NCI-H82 treated with DMSO at 0.1 percent for 48 hours (cell line): Measurements from ENCODE around the gene TYRP1.

ENCODE experiments used
- DNase-seq: peaks from one replicate; lab custom pipeline; 2025; ENCODE audit not compliant: unreplicated experiment; lab: John Stamatoyannopoulos, UW

Gene TYRP1

GRCh38 chr9:12730198-12730597 is 37.0 kb downstream of the TYRP1 start:
- no peak for DNase-seq

- DNase-seq, result no peak
These were observed 37.7 kb downstream of the TYRP1 start for GRCh38 chr9:12730927-12731326.

- no peak for DNase-seq
These were observed 39.8 kb downstream of the TYRP1 start for GRCh38 chr9:12732971-12733370.

- DNase-seq, result no peak
These were observed 42.5 kb downstream of the TYRP1 start for GRCh38 chr9:12735665-12736064.

- peak; percentile 72 for DNase-seq
These were observed 44.7 kb downstream of the TYRP1 start for GRCh38 chr9:12737871-12738270.

- DNase-seq, result peak; percentile 40
These were observed 45.9 kb downstream of the TYRP1 start for GRCh38 chr9:12739014-12739652.

GRCh38 chr9:12740845-12741244 is 47.7 kb downstream of the TYRP1 start:
- no peak for DNase-seq

GRCh38 chr9:12748016-12748415 is 54.8 kb downstream of the TYRP1 start:
- DNase-seq, result no peak

GRCh38 chr9:12748954-12749353 is 55.8 kb downstream of the TYRP1 start:
- DNase-seq, result no peak

- DNase-seq, result no peak
These were observed 60.7 kb downstream of the TYRP1 start for GRCh38 chr9:12753931-12754330.

- DNase-seq, result no peak
These were observed 66.6 kb downstream of the TYRP1 start for GRCh38 chr9:12759761-12760160.
